ENCODE data around the gene NCOA1.

The NCOA1 gene

DNA sequence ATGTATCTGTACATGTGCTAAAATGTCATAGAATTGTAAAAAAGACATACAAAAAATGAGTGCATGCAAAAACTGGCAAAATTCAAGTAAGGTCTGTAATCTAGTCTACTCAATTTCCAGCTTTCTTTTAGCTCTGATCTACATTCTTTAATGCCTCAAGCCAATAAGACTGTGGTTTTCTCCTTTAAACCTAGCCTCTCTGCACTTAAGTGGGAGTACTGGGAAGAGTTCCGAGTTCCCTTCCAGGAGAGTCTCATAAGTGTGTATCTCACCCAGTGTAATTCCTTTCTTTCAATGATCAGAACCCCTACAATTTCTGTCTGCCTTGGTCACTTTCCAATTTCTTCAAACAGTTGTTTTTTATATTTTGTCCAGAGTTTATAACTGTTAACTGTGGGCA lies 152.0 kb downstream of the NCOA1 start:
- no peak overlapping the region for H3K4me3 ChIP-seq (ENCODE audit: low read depth, low read length)
- TF ChIP-seq CTCF (IDR thresholded peaks at IDR 0.05; ENCODE audit: low read depth, low read length, missing control alignments), result no peak
- DNase-seq (ENCODE audit: low read depth), result no peak

GRCh38 chr2:24644032-24644431 lies 153.0 kb downstream of the NCOA1 start:
- H3K4me3 ChIP-seq (ENCODE audit: low read depth, low read length), result no peak overlapping the region

GRCh38 chr2:24650997-24651642 lies 160.1 kb downstream of the NCOA1 start:
- no peak overlapping the region for H3K4me3 ChIP-seq (ENCODE audit: low read depth, low read length)
- no peak for DNase-seq (ENCODE audit: low read depth)
- no peak for TF ChIP-seq CTCF (IDR thresholded peaks at IDR 0.05; ENCODE audit: low read depth, low read length, missing control alignments)

More at GRCh38 chr2:24644032-24644431, 153.0 kb downstream of the NCOA1 start:
- TF ChIP-seq CTCF (IDR thresholded peaks at IDR 0.05; ENCODE audit: low read depth, low read length, missing control alignments), result no peak
- DNase-seq (ENCODE audit: low read depth), result no peak

- H3K4me3 ChIP-seq (ENCODE audit: low read depth, low read length), result no peak overlapping the region
- TF ChIP-seq CTCF (IDR thresholded peaks at IDR 0.05; ENCODE audit: low read depth, low read length, missing control alignments), result no peak
- no peak for DNase-seq (ENCODE audit: low read depth)
These were observed 160.6 kb downstream of the NCOA1 start for GRCh38 chr2:24651643-24652003.

GRCh38 chr2:24652265-24653182 lies 161.5 kb downstream of the NCOA1 start:
- no peak for TF ChIP-seq CTCF (IDR thresholded peaks at IDR 0.05; ENCODE audit: low read depth, low read length, missing control alignments)
- DNase-seq (ENCODE audit: low read depth), result no peak
- no peak overlapping the region for H3K4me3 ChIP-seq (ENCODE audit: low read depth, low read length)

- TF ChIP-seq CTCF (IDR thresholded peaks at IDR 0.05; ENCODE audit: low read depth, low read length, missing control alignments), result no peak
- DNase-seq (ENCODE audit: low read depth), result no peak
- H3K4me3 ChIP-seq (ENCODE audit: low read depth, low read length), result no peak overlapping the region
These were observed 166.8 kb downstream of the NCOA1 start for GRCh38 chr2:24657818-24658217.
